NCI-H187 treated with DMSO at 0.1 percent for 48 hours (cell line): ENCODE measurements around the gene MUCL3.
"Not testable (repeated sequence)": the region's sequence is repeated elsewhere in the genome, so short reads cannot be mapped to it uniquely, and the experiment has no call there.

Experiments used
- DNase-seq: peaks from one replicate; lab custom pipeline; 2025; lab: John Stamatoyannopoulos, UW

MUCL3 gene

DNA sequence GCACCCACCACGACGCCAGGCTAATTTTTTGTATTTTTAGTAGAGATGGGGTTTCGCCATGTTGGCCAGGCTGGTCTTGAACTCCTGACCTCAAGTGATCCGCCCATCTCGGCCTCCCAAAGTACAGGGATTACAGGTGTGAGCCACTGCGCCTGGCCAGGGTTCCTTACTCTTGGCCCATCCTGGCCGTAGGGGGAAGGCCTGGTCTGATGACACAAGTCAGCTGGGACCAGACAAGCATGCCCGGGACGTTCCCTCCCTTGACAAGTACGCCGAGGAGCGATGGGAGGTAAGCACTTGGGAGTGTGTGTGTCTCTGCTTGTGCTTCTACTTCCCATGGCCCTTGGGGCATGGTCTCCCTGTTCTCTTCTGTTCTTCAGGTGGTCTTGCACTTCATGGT, 30.3 kb upstream of the MUCL3 start:
- not testable (repeated sequence) for DNase-seq

DNA sequence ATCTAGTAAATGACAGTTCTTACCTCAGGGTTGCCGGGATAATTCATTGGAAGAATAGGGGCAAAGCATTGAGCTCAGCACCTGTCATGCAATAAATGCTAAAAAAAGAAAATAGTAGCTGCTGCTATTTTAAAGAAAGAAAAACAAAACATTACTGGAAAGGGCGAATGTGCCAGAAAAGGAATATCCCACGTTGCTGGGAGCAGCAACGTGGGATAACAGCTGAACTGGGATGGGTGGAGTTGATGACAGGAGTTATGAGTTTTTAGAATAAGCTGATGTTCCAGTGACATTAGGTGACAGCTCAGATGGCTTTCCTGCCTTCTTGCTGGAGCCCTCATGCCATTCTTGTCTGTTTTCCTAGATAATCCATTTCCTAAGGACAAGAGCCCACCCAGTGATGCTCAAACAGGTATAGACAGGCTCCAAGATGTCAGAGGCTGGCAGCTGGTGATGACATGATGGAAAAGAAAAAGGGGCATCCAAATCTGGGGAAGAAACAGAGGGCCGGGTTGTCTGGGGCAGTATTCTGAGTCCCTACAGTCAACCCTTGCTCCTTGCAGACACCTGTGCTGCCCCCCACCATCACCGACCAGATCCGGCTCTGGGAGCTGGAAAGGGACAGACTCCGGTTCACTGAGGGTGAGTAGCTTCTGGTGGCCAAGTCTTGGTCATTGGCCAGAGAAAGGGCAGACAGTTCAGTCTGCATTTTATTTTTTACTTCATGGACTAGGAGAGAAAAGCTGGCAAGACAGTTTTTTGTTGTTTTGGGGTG, 27.8 kb upstream of the MUCL3 start:
- no peak for DNase-seq

DNA sequence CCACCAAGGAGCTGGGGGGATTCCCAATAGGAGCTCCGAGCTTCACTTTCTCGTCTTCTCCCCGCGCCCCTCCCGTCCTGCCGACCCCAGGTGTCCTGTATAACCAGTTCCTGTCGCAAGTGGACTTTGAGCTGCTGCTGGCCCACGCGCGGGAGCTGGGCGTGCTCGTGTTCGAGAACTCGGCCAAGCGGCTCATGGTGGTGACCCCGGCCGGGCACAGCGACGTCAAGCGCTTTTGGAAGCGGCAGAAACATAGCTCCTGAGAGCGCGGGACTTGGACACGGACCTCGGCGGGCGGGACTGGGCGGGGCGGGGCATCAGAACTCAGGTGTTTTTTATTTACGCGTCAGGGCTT, 27.1 kb upstream of the MUCL3 start:
- no peak for DNase-seq

DNA sequence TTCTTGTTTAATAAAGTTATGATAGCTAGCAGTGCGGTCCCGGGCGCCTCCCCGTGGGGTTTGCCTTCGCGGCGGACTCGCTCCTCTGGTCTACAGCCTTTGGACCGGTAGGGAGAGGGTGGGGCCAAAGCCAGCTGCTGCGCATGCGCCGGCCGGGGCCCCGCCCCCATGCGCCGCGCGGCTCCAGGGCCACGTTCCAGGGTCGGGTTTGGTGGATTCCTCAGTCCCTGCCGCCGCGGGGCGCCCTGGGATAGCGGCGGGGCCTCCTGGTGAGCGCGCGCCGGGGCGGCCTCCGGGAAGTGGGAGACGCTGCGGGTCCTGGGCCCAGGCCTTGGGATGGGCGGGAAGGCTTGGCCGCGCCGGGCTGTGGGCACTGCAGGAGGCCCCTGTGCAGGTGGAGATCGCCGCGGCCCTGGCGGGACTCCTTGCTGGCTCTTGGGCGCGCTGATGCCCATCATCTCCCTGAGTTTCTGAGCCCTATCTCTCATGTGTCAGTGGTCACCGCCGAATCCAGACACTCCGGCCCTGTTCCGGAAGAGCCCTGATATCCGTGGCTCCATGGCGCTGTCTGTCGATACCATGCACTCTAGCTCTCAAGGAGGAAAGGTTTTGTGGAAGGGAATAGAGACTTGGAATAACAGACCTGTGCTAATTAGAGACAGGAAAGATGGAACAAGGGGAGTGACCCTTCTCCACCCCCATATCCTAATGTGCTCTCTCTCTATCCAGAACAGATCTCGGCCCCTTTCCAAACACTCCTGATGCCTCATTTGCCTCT, 26.5 kb upstream of the MUCL3 start, which contains the start of gene VARS2:
TSS of gene VARS2 (plus strand) at position 163 of the 778 bp plus-strand sequence. CDS start at position 762, 599 bp downstream.
- peak; percentile 33 for DNase-seq

DNA sequence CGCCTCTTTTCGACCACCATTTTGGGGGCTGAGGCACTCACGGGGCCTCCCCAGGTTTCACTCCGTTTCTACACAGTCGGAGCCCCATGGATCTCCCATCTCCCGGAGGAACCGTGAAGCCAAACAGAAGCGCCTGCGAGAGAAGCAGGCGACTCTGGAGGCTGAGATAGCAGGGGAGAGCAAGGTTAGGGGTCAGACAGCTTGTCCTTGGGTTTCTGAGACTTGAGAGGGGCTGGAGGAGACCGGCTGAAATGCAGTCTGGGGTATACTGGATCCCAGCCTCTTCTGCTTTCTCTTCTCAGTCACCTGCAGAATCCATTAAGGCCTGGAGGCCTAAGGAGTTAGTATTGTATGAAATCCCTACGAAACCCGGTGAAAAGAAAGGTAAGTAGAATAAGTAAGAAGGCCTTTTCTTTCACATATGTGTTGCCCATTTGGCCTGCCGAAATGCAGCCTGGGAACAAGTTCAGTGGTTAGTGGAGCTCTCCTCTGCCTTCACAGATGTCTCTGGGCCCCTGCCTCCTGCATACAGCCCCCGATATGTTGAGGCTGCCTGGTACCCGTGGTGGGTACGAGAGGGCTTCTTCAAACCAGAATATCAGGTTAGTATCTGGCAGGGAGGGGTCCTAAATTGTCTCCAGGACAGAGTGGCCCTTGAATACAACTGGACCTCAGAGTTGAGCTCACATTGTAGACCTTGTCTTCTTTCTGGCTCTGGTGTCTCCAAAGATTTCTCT, 25.8 kb upstream of the MUCL3 start:
- no peak for DNase-seq

DNA sequence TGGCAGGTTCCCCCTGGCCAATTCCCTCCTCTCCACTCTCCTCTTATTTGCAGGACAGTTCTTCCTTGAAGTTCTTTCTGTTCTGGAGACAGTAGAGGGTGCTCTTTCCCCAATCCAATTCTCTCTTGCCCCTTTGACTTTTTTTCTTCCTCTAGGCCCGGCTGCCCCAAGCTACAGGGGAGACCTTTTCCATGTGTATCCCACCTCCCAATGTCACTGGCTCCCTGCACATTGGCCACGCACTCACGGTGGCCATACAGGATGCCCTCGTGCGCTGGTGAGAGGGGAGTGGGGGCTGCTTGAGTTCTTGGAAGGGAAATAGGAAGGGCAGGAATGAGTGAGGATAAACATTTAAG, 25.2 kb upstream of the MUCL3 start:
- DNase-seq = no peak

DNA sequence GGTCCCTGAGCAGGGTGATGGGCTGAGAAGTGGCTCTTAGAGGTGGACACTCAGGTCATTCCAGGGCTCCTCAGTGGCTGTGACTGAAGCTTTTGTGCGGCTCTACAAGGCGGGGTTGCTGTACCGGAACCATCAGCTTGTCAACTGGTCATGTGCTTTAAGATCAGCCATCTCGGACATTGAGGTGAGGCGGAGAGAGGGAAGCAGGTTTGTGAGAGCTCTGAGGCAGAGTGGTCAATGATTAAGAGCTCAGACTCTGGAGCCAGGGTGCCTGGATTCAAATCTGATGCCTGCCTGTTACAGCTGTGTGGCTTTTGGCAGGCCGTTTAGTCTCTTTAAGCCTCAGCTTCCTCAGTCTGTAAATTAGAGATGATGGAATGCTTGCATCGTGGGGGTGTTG, 23.7 kb upstream of the MUCL3 start:
- no peak for DNase-seq

DNA sequence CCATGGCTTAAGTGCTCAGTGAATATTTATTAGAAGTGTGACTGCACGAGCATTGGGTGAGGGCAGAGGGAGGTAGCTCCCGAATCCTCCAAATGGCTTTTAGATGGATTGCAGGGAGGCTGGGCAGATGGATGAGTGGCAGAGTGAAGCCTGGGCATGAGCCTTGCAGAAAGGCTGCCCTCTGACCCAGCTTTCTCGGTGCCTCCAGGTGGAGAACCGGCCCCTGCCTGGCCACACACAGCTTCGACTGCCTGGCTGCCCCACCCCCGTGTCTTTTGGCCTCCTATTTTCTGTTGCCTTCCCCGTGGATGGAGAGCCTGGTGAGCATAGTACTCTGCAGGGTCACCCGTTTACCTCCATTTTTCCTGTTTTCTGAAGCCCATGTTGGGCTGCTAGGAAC, 23.3 kb upstream of the MUCL3 start:
- DNase-seq = no peak

DNA sequence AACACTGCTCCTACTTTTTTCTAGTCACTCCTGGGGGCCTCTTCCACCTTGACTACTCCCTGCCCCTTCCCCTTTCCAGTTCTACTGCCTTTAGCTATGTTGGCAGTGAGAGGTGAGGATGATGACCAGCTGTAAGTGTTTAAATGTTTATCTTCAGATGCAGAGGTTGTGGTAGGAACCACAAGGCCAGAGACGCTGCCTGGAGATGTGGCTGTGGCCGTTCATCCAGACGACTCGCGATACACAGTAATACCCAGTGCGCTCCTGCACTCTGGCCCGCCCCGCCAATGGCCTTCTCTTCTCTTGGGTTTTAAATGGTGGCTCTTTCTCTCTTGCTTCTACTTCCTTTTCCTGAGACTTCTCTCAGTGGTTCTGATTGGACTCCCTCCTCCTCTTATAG, 22.1 kb upstream of the MUCL3 start:
- DNase-seq = no peak

DNA sequence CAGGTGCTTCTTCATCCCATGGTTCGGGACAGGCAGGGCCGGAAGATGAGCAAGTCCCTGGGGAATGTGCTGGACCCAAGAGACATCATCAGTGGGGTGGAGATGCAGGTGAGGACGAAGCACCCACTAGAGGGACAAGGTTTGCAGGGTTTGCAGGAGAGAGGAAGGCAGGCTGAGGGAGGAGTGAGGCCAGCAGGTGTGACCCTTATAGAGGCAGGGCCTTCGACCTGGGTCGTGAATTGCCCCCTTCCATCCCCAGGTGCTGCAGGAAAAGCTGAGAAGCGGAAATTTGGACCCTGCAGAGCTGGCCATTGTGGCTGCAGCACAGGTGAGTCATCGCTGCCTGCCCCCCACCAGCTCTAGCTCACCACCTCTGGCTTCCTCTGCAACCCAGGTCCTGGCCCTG, 18.3 kb upstream of the MUCL3 start:
- no peak for DNase-seq

DNA sequence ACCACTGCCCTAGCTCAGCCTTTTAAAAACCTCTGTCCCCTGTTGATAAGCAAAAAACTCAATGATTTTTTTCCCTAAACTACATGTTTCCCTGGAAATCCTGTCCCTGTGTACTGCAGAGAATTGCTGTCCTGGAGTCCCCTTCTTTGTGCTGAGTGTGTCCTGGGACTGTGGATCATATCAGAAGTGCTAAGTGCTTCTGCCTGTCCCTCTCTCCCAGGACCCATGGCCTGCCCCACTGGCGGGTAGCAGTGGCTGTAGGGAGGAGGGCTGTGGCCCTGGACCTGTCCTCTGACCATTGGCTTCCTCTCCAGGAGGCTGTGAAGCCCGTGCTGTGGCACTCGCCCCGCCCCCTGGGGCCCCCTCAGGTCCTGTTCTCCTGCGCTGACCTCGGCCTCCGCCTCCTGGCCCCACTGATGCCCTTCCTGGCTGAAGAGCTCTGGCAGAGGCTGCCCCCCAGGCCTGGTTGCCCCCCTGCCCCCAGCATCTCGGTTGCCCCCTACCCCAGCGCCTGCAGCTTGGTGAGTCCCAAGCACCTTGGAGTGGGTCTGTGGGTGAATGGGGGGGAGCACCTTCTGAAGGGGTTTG, 16.6 kb upstream of the MUCL3 start:
- DNase-seq = not testable (repeated sequence)

DNA sequence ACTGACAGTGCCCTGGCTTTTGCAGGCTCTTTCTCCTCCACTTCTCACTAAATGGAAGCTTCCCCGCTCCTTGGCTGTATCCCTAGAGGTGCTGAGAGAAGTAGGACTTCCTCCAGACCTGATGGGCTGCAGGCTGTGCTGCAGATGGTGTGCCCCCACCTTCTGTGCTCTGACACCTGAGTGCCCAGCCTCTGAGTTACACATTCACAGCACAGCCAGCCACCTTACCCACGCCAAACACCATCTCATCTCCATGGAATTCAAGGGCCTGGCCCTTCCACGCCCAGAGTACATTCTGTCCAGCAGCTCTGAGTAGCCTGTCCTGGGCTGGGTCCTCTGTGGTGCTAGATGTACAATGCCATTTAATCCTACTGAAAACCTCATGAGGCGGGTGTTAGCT, 14.1 kb upstream of the MUCL3 start:
- no peak for DNase-seq

DNA sequence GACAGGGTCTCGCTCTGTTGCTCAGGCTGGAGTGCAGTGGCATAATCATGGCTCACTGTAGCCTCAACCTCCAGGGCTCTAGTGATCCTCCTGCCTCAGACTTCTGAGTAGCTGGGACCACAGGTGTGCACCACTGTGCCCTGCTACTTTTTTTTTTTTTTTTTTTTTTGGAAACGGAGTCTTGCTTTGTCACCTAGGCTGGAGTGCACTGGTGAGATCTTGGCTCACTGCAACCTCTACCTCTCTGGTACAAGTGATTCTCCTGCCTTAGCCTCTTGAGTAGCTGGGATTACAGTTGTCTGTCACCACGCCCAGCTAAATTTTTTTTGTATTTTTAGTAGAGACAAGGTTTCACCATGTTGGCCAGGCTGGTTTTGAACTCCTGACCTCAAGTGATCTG, 13.7 kb upstream of the MUCL3 start:
- DNase-seq = not testable (repeated sequence)

DNA sequence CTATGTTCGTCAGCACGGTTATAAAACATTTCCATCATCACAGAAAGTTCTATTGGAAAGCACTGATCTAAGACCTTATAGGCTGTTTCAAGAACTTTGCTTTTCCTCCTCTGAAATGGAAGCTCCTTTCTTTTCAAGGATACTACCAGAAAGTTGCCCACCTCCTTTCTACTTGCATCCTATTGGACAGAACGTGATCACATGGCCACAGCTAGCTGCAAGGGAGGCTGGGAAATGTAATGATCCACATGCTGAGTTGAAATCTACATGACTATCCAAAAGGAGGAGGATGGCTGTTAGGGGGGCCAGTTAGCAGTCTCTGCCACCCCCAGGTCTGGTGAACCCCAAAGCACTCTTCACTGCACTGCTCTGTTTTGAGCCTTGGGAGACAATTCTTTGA, 12.1 kb upstream of the MUCL3 start:
- no peak for DNase-seq

DNA sequence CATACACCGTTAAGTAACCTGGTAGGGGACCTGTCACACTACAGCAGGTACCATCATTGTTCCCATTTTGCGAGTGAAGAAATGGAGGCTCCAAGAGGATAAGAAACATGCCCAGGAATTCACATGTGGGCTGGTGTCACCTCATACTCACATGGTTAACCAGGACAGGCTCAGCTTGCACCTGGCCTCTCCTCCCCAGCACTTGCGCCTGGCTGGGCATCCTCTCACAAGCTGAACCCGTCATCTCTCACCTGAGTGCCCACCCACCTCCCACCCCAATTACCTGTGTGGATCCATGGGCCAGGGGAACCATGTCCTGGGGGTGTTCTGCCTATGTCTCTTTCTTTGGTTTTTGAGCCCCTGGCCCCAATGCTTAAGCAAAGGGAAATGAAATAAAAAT, 10.3 kb upstream of the MUCL3 start:
- no peak for DNase-seq

DNA sequence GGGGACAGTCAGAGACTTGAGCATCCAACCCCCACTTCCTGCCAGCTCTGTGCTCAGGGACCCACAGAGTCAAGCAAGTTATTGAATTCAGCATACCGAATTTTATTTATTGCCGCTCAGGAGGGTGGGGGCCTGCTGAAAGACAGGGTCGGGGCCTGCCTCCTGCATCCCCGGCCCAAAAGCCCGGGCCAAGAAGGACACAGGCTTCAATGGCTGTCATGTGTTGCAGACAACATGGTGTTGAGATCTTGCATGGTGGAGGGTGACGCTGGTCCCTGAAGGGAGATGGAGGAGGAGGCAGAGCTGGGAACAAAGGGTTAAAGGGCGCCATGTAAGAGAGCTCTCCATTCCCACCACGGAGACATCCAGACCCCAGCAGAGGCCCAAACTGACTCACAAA, 9.5 kb upstream of the MUCL3 start:
- no peak for DNase-seq

DNA sequence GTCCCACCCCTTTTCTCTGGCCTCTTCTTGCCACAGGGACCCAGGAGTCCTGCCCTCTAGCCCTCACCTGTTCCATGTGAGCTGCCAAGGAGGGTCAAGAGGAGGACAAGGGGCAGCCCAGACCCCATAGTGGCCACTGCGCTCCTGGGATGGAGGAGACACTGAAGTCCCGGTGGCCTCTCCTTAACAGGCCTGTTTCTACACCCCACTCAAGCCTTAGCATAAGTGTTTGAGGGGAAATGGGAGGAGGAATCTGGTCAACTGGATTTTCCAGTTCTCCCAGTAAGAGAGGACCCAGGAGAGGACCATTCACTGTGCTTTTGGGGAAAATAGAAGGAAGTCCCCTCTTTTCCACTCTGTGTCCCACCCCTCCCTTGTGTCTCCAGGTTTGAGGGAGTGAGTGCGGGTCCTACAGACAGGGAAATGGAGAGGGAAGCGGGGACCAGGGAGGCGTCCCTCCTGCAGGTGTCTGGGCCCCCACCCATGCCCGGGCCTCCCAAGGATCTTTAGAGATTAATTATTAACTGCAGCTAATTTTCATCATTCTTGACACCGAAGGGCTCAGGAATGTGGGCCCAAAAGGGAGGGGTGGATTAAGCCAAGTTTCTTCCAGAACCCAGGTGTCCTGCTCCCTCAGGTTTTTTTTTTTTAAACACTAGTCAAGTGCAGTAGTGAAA, 8.7 kb upstream of the MUCL3 start, which contains the start of gene SFTA2:
TSS of gene SFTA2 (minus strand) at position 202 of the 677 bp plus-strand sequence. CDS start at position 128, 74 bp downstream.
- no peak for DNase-seq

DNA sequence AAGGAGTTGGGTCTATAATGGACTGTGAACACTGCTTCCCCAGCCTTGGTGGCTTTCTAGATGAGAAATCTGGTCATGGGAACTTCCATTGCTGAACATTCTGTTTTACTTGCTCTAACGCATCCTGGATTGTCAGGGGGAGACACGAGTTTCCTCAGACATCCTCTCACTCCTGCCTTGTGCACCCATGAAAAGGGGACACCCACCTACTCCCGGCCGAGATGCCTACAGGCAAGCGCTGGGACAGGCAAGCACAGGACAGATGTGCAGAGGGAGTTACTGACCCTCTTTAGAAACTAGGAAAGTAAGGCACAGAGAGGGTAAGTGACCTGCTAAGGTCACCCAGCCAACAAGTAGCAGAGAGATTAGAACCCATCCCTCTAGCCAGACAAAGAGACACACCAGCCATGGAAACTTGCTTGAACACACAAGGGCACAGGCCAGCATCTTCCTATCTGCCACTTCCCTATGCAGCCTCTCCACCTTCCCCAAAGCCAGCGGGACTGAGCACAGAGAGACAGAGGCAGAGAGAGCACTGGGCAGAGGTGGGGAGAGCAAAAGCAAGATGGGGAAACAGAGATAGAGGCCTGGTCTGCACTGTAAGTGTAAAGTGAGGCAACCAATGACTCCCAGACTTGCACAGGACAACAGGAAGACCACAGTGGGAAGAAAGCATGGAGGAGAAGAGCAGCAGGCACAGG, 8.0 kb upstream of the MUCL3 start:
- DNase-seq = no peak

DNA sequence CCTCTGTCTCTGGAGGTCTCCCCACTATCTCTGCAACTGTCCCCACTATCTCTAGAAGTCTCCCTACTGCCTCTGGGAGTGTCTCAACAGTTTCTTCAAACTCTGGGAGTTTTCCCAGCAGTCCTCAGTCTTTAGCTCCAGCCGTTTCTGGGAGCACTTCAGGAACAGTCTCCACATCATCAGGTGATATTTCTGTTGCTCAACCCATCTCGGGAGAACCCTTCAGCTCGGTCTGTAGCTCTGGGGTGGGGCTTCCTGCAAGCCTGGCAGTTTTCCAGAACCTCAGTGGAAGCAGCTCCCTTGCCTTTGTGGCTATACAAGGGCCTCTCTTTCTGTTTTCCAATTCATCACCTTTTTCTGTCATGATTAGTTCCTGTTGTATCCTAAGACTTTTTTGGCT, 5.8 kb upstream of the MUCL3 start:
- no peak for DNase-seq

DNA sequence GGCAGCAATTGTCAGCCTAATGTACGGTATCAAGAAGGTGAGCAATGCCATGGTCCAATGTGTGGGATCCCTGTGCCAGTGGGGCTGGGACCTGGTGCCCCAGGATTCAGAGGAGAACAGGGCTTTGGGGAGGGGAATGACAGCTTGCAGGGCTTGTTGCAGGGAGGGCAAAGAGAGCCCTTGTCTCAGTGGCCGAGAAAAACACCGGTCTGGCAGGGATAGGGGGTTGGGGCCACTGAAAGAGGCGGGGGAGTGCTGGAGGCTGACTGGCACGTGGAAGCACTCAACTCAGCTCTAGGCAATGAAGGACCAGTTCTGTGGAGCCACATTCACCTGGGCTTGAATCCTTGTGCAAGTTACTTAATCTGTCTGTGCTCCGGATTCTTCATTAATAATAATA, 3.5 kb upstream of the MUCL3 start:
- DNase-seq = no peak

DNA sequence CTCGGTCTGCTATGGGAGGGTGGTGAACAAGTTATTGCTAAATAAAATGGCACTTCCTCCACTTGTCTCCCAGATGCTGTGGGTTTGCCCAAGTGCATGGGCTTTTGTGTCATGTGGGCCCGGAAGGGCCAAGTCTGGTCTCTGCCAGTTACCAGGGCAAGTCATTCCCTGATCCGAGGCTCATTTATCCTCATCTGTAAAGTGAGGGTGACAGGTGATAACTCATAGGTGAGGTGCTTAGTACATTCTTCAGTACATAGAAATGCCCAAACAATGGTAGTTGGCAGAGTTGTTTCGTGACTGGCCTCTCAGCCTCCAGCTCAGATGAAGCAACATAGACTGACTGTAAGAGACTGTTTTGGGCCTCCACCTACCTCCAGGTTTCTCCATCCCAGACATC, 2.0 kb upstream of the MUCL3 start:
- no peak for DNase-seq
